Omental fat pad (tissue), 4 donors: ENCODE data around the gene GAMT. TPM values are rescaled to one million over a fixed set of nuclear protein-coding genes. Genes with fewer than 3 reads are reported as not detected.
A peak's percentile ranks its signal among the peaks of the same experiment; 100 is the strongest.

Experiments
- ATAC-seq: fragments of 150-250 bp; one replicate; pipeline ENCODE4 v1.9.1; 2016; ENCODE audit warnings: mild to moderate bottlenecking, moderate library complexity; ENCODE audit not compliant: low FRiP score
- DNase-seq: peaks from one replicate; pipeline ENCODE4 v3.0.0-alpha.2; 2019; ENCODE audit warnings: low spot score
- CTCF ChIP-seq, 3 donors: fragments of 450-650 bp; IDR thresholded peaks; one replicate each; pipeline ENCODE4 v1.5.1; 2016 to 2017; ENCODE audit warnings: antibody characterized with exemption in 3 of 3, mild to moderate bottlenecking in 3 of 3, moderate library complexity in 2 of 3
- total RNA-seq, 4 donors: library from RNA; depleted of rRNA; stranded (reverse); fragments of >200 nt; gene quantifications; one replicate each; pipeline ENCODE4 v1.1.0, GENCODE V29; 2016

Gene GAMT
- 10 to 100 TPM; 10.8 to 16.2 (median 13.7) TPM for total RNA-seq

GRCh38 chr19:1401138-1401888, at the start of gene GAMT:
TSS of gene GAMT (minus strand) at chr19:1401542. CDS start at chr19:1401476, 66 bp downstream.
- DNase-seq, result no peak
- no peak for TF ChIP-seq CTCF (IDR thresholded peaks at IDR 0.05)
- peak; percentile 21 for ATAC-seq

- DNase-seq (no peak), ATAC-seq (no peak)
- no peak for TF ChIP-seq CTCF (IDR thresholded peaks at IDR 0.05)
These were observed 48.4 kb upstream of the GAMT start, which contains the start of gene APC2 for GRCh38 chr19:1449467-1450442. TSS of gene APC2 (plus strand) at chr19:1450121. CDS start at chr19:1453002, 2,881 bp downstream.

- no peak for ATAC-seq
- no peak for DNase-seq
- no peak for TF ChIP-seq CTCF (IDR thresholded peaks at IDR 0.05)
These were observed 46.6 kb upstream of the GAMT start for GRCh38 chr19:1447944-1448343.

GRCh38 chr19:1447504-1447903, 46.2 kb upstream of the GAMT start:
- no peak for DNase-seq
- TF ChIP-seq CTCF (IDR thresholded peaks at IDR 0.05), result no peak
- no peak for ATAC-seq

- ATAC-seq (no peak), DNase-seq (no peak)
- TF ChIP-seq CTCF (IDR thresholded peaks at IDR 0.05), result no peak
These were observed 45.6 kb upstream of the GAMT start for GRCh38 chr19:1446713-1447481.

- no peak for DNase-seq
- ATAC-seq, result no peak
- TF ChIP-seq CTCF (IDR thresholded peaks at IDR 0.05), result no peak
These were observed 44.8 kb upstream of the GAMT start for GRCh38 chr19:1445932-1446712.
